GM12878 (cell line): ENCODE results near the gene SERTAD2. TPM values are rescaled to one million over a fixed set of nuclear protein-coding genes. Genes with fewer than 3 reads are reported as not detected.
A peak's percentile ranks its signal among the peaks of the same experiment; 100 is the strongest.

Source experiments
- ATF2 ChIP-seq: IDR thresholded peaks from 2 replicates; pipeline ENCODE4 v1.6.1; 2012; ENCODE audit warnings: low read length, inconsistent platforms
- CBX3 ChIP-seq: fragments of 200-600 bp; sonication (generic); IDR thresholded peaks from 2 replicates; pipeline ENCODE4 v1.6.1; 2016; ENCODE audit warnings: low read depth, borderline replicate concordance
- FOXM1 ChIP-seq: IDR thresholded peaks from 2 replicates; pipeline ENCODE4 v1.6.1; 2012; ENCODE audit warnings: low read depth, mild to moderate bottlenecking, inconsistent platforms, low read length, moderate library complexity
- MEF2A ChIP-seq: IDR thresholded peaks from 2 replicates; pipeline ENCODE4 v1.6.1; 2011; ENCODE audit warnings: low read depth, mild to moderate bottlenecking, low read length, moderate library complexity; ENCODE audit not compliant: insufficient read depth
- STAT3 ChIP-seq: IDR thresholded peaks from 2 replicates; pipeline ENCODE4 v1.6.1; 2011; ENCODE audit warnings: low read depth, low read length, improper control_type of control experiment
- ZBTB4 ChIP-seq: fragments of 450-650 bp; formaldehyde crosslinking; IDR thresholded peaks from 2 replicates; pipeline ENCODE4 v1.4.0; 2022; ENCODE audit warnings: mild to moderate bottlenecking, moderate library complexity
- polyA plus RNA-seq, 11 experiments: library from polyadenylated mRNA; depleted of rRNA in 4 of 11; unstranded in 6 of 11; stranded (reverse) in 5 of 11; fragments of >200 nt; fragmentation: Nextera tagmentation in 4 of 11; fragmentation: Illumina TruSeq in 1 of 11; extraction: Ambion mirVana in 4 of 11; extraction: Trizol in 1 of 11; gene quantifications; 1 replicate in 1 of 11; 2 replicates in 10 of 11; pipeline versions ENCODE4 v1.2.1 to v1.2.3, GENCODE V29; 2011 to 2016; ENCODE audit warnings: inconsistent platforms in 2 of 11, missing spikeins in 2 of 11, low read depth in 1 of 11
- total RNA-seq, 4 experiments: library from RNA; depleted of rRNA in 3 of 4; stranded (reverse); fragments of >200 nt in 3 of 4; fragmentation: Illumina TruSeq in 1 of 4; extraction: Trizol in 1 of 4; gene quantifications; 2 replicates each; pipeline versions ENCODE4 v1.2.1 to v1.2.3, GENCODE V29; 2013 to 2021

SERTAD2 gene
- total and polyA plus RNA-seq, 10 of the 15 experiments (the other 5 are each of a cell fraction or from before 2014, with no cell fraction given) = 7.9 to 28.7 (median 20.1) TPM

GRCh38 chr2:64666810-64667438 is 13.2 kb upstream of the SERTAD2 start (continued):
- TF ChIP-seq MEF2A (peak; percentile 90), CBX3 (no peak), ZBTB4 (CRISPR knock-in tag) (no peak), STAT3 (no peak), ATF2 (peak; percentile 50; the same call in 1 of the 2 replicates), FOXM1 (0 out of 2 replicates have a peak, but pooled peaks have one; percentile 36)
- TF ChIP-seq, all 136 proteins: peak for 15
